ENCODE data around the gene ZP3. TPM values are rescaled to one million over a fixed set of nuclear protein-coding genes. Genes with fewer than 3 reads are reported as not detected.

Gene ZP3
- total RNA-seq, 2 experiments from 2014 or later = 0.48 to 2.0 TPM

GRCh38 chr7:76428868-76429805 is 4.4 kb downstream of the ZP3 start:
- BruUV-seq (replicated peaks) = no TSS peak
- Histone ChIP-seq H3K4me1 (ENCODE audit: insufficient read depth, low read length, poor library complexity, severe bottlenecking) (no peaks in the 10 kb centered on the region), H3K36me3 (ENCODE audit: insufficient read depth, low read length) (no peaks in the 10 kb centered on the region), H4K20me1 (ENCODE audit: insufficient read depth, low read length) (no peaks in the 10 kb centered on the region), H3K27ac (ENCODE audit: low read depth, low read length, poor library complexity, severe bottlenecking) (no peak overlapping the region), H2AFZ (ENCODE audit: low read length) (no peak overlapping the region), H3K4me3 (ENCODE audit: low read depth, low read length, poor library complexity, severe bottlenecking) (no peak overlapping the region), H3K9me2 (ENCODE audit: insufficient read depth, low read length) (no peaks in the 10 kb centered on the region), H3K9me3 (ENCODE audit: low read length) (no peaks in the 10 kb centered on the region), H3K79me2 (ENCODE audit: insufficient read depth, low read depth, low read length) (no peaks in the 10 kb centered on the region), H3K4me2 (ENCODE audit: low read length) (no peak overlapping the region)
- TF ChIP-seq EZH2phosphoT487 (IDR thresholded peaks at IDR 0.05; ENCODE audit: borderline replicate concordance, low read depth, low read length) = no peak
- TF ChIP-seq, protein P1, sequence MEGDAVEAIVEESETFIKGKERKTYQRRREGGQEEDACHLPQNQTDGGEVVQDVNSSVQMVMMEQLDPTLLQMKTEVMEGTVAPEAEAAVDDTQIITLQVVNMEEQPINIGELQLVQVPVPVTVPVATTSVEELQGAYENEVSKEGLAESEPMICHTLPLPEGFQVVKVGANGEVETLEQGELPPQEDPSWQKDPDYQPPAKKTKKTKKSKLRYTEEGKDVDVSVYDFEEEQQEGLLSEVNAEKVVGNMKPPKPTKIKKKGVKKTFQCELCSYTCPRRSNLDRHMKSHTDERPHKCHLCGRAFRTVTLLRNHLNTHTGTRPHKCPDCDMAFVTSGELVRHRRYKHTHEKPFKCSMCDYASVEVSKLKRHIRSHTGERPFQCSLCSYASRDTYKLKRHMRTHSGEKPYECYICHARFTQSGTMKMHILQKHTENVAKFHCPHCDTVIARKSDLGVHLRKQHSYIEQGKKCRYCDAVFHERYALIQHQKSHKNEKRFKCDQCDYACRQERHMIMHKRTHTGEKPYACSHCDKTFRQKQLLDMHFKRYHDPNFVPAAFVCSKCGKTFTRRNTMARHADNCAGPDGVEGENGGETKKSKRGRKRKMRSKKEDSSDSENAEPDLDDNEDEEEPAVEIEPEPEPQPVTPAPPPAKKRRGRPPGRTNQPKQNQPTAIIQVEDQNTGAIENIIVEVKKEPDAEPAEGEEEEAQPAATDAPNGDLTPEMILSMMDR (conservative IDR thresholded peaks at IDR 0.05; ENCODE audit: low read length) = no peak
- no peak for DNase-seq (ENCODE audit: low spot score)
- POLR2A ChIA-PET = no interaction called here
- CTCF ChIA-PET (ENCODE audit: unreplicated experiment) = no interaction called here
- intact Hi-C loops (cut with micrococcal nuclease; ENCODE audit: unreplicated experiment) = no loop called here

- H3K4me1 ChIP-seq (ENCODE audit: insufficient read depth, low read length, poor library complexity, severe bottlenecking) = no peaks in the 10 kb centered on the region
- no peaks in the 10 kb centered on the region for H3K9me2 ChIP-seq (ENCODE audit: insufficient read depth, low read length)
- no peaks in the 10 kb centered on the region for H3K9me3 ChIP-seq (ENCODE audit: low read length)
- no TSS peak for BruUV-seq (replicated peaks)
- intact Hi-C loops (cut with micrococcal nuclease; ENCODE audit: unreplicated experiment) = no loop called here
- no peak overlapping the region for H3K27ac ChIP-seq (ENCODE audit: low read depth, low read length, poor library complexity, severe bottlenecking)
- no peak for DNase-seq (ENCODE audit: low spot score)
- POLR2A ChIA-PET = no interaction called here
- no peak overlapping the region for H2AFZ ChIP-seq (ENCODE audit: low read length)
- no peak overlapping the region for H3K4me3 ChIP-seq (ENCODE audit: low read depth, low read length, poor library complexity, severe bottlenecking)
- H3K79me2 ChIP-seq (ENCODE audit: insufficient read depth, low read depth, low read length) = no peaks in the 10 kb centered on the region
- H3K36me3 ChIP-seq (ENCODE audit: insufficient read depth, low read length) = no peaks in the 10 kb centered on the region
- no peak overlapping the region for H3K4me2 ChIP-seq (ENCODE audit: low read length)
- CTCF ChIA-PET (ENCODE audit: unreplicated experiment) = no interaction called here
- no peak for TF ChIP-seq EZH2phosphoT487 (IDR thresholded peaks at IDR 0.05; ENCODE audit: borderline replicate concordance, low read depth, low read length)
- TF ChIP-seq, protein P1 (conservative IDR thresholded peaks at IDR 0.05; ENCODE audit: low read length) = no peak
- no peaks in the 10 kb centered on the region for H4K20me1 ChIP-seq (ENCODE audit: insufficient read depth, low read length)
These were observed 5.5 kb downstream of the ZP3 start for GRCh38 chr7:76430211-76430610.

- TF ChIP-seq, protein P1 (conservative IDR thresholded peaks at IDR 0.05; ENCODE audit: low read length) = no peak
- CTCF ChIA-PET (ENCODE audit: unreplicated experiment) = no interaction called here
- no TSS peak for BruUV-seq (replicated peaks)
- Histone ChIP-seq H3K79me2 (ENCODE audit: insufficient read depth, low read depth, low read length) (no peaks in the 10 kb centered on the region), H3K9me3 (ENCODE audit: low read length) (no peaks in the 10 kb centered on the region), H3K4me2 (ENCODE audit: low read length) (no peak overlapping the region), H2AFZ (ENCODE audit: low read length) (no peak overlapping the region), H3K36me3 (ENCODE audit: insufficient read depth, low read length) (no peaks in the 10 kb centered on the region), H3K4me1 (ENCODE audit: insufficient read depth, low read length, poor library complexity, severe bottlenecking) (no peaks in the 10 kb centered on the region), H3K4me3 (ENCODE audit: low read depth, low read length, poor library complexity, severe bottlenecking) (no peak overlapping the region), H3K27ac (ENCODE audit: low read depth, low read length, poor library complexity, severe bottlenecking) (no peak overlapping the region), H4K20me1 (ENCODE audit: insufficient read depth, low read length) (no peaks in the 10 kb centered on the region), H3K9me2 (ENCODE audit: insufficient read depth, low read length) (no peaks in the 10 kb centered on the region)
- POLR2A ChIA-PET = no interaction called here
- intact Hi-C loops (cut with micrococcal nuclease; ENCODE audit: unreplicated experiment) = no loop called here
- no peak for DNase-seq (ENCODE audit: low spot score)
These were observed 6.1 kb downstream of the ZP3 start for GRCh38 chr7:76430836-76431235.

Data from OCI-LY7 (cell line).